Ramos (cell line): ENCODE measurements around the gene PACS2.

Source experiments
- in situ Hi-C: fragments of 300-500 bp; cut with MboI; formaldehyde crosslinking; loops from one replicate; pipeline ENCODE4 v1.14.3; 2022; ENCODE audit warnings: low sequenced_read_pairs; ENCODE audit not compliant: unreplicated experiment

Gene PACS2

DNA sequence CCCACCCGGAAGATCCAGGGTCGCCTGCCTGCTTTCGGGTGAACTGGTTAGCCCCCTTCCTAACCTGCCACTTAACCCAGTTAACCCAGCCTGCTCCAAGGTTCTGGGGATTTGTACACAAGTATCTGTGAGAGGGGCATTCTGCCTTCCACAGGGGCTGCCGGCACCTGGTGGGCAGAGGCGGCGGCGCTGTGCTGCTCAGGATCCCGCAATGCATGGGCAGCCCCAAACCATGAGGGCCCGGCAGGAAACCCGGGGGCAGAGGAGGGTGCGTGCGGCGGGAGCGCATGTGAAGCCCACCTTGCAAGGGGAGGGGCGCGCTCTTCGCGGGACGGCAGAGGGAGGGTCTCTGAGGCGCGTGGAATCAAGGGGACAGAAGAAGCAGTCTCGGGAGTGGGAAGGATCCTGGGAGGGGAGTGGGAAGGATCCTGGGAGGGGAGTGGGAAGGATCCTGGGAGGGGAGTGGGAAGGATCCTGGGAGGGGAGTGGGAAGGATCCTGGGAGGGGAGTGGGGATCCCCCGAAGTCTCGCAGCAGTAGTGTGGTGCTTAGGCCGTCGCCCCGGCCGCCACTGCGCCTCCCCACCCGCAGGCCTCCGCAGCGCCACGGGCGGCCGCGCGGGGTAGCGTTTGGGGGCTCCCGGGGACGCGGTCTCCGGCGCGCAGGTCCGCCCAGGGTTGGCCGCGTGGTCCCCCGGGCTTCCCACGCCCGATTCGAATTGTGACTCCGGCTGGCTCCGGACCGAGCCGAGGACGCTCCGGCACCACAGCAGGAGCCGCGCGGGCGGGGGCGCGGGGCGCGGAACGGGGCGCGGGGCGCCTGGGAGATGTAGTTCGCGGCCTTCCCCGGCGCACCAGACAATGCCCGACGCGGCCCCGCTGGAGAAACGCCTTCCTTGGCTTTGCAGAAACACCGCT lies 100.2 kb downstream of the PACS2 start:
- in situ Hi-C loops: no loop called here

DNA sequence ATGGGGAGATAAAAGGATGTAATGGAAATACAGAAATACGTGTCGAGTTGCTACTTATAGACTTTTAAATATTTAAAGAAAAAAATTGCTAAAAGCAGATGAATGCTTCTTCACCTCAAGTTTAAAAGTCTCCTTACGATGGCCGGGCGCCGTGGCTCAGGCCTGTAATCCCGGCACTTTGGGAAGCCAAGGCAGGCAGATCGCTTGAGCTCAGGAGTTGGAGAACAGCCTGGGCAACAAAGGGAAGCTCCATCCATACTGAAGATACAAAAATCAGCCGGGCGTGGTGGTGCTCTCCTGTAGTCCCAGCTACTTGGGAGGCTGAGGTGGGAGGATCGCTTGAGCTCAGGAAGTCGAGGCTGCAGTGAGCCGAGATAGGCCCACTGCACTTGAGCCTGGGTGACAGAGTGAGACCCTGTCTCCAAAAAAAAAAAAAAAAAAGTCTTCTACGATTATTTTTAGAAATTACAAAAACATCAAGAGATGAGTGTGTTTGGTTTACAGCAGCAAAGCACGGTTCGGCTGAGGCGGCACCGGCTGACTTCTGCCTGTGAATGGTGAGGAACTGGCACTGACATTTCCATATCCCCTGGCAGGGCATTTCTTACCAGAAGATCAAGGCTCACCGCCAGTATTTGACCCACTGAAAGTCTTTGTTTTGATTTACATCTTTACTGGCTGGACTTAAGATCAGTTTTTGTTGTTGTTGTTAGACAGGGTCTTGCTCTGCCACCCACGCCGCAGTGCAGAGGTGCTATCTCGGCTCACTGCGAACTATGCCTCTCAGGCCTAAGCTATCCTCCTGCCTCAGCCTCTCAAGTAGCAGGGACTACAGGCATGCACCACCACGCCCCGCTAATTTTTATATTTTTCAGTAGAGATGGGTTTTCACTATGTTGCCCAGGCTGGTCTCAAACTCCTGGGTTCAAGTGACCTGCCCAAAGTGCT lies 101.2 kb downstream of the PACS2 start:
- in situ Hi-C loops: no loop called here

DNA sequence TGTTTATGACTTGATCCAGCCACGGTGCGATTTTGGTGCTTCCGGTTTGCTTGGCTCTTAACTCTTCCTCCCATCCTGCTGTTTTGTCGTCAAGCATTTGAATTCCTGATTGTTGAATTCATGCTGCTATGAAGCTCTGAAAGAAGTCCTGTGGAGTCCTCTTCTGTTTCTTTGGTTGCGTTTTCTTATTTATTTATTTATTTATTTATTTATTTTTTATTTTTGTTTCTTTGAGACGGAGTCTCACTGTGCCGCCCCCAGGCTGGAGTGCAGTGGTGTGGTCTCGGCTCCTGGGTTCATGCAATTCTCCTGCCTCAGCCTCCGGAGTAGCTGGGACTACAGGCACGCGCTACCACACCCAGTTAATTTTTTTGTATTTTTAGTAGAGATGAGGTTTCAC lies 102.1 kb downstream of the PACS2 start:
- in situ Hi-C loops: no loop called here

DNA sequence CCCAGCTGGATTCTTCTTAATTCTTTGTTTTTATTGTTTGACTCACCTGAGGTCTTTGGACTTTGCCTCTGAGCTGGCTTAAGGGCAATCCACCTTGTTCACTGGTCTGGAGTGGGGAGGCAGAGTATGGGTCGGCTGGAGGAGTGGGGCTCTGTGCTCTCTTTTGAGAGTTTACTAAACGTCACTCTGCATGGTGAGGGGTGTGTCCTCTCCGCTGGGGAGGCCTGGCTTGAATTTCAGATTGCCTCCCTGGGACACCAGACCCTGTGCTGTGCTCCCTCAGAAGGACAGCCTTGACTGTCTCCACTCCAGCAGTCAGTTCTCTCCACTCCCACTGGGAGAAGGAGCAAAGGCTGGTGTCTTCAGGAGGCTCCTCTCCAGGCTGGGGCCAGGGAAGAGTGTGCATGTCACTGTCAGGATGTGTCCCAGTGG lies 103.2 kb downstream of the PACS2 start:
- in situ Hi-C loops: no loop called here

DNA sequence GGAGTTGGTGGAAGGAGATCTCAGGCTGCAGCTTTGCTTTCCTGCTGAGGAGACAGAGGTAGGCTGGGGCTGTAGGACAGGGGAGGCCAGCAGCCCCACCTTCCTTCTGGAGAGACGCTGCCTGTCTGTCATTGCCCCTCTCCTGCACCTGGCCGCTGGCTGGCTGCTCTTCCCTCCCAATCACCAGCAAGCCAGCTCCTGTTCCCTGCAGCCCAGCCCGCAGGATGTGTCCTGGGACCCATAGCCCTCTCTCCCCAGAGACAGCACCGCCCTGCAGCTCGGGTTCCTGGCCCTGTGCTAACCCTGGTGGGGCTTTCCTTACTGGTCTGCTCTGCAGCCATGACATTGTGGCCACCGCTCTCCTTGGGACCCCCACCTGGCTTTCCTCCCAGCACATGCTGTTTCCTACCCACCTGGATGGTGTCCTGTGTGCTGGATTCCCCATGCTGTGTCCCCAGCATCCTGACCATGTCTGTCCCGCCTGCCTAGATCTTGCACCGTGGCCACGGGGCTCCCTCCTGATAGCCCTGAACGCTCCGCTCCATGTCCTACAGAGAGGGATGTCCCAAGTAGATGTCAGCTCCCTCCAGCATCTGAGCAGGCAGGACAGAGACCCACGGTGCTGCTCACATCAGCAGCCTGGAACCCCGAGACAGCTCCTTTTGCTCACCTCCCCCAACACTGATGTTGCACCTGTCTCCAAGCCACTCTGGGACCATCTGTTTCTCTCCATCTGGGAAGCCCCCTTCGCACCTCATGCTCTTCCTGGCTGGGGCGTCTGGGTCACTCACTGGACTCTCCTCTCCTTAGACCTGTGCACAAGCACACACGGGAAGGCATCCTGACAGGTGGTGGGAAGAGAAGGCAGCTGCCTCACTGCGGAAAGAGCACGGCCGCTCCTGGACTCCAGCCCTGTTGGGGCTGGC lies 104.0 kb downstream of the PACS2 start:
- in situ Hi-C loops: no loop called here

DNA sequence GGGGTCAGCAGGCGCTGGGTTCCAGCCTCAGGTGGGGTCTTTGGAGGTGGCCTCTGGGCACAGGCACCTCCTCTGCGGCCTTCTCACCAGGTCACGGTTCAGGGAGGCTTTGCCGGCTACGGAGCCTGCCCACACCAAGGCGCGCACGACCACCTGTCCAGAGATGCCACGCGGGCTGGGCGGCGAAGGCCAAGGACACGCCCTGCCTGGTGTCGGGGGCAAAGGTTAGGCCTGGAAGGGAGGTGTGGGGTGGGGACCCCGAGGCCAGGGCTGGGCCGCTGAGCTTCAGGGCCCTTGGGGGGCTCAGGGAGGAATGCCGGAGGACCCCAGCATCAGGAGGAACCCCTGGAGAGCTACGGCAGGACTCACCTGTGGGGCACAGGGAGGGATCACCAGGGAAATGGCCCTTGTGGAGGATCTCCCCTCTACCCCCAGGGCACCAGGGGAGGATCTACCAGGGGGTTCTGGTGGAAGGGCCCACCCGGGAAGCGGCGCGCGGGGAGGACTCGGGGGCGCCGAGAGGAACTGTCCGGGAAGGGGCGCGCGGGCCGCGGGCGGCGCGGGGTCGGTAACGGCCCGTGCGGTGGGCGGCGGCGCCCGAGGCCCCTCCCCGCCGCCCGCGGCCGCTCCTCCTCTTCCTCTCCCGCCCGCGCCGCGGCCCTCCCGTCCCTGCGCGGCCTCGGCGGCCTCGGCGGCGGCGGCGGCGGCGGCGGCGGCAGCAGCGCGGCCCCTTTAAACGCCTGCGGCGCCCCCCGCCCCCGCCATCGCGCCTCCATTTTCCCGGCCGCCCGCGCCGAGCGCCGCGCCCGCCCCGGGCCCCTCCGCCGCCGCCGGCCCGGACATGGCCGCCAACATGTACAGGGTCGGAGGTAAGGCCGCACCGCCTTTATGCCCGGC lies 104.9 kb downstream of the PACS2 start, which contains the start of gene MTA1:
Gene MTA1 (plus strand): TSS at position 633 of the 897 bp plus-strand sequence. CDS start 209 bp downstream, at position 842.
- in situ Hi-C loops: no loop called here

DNA sequence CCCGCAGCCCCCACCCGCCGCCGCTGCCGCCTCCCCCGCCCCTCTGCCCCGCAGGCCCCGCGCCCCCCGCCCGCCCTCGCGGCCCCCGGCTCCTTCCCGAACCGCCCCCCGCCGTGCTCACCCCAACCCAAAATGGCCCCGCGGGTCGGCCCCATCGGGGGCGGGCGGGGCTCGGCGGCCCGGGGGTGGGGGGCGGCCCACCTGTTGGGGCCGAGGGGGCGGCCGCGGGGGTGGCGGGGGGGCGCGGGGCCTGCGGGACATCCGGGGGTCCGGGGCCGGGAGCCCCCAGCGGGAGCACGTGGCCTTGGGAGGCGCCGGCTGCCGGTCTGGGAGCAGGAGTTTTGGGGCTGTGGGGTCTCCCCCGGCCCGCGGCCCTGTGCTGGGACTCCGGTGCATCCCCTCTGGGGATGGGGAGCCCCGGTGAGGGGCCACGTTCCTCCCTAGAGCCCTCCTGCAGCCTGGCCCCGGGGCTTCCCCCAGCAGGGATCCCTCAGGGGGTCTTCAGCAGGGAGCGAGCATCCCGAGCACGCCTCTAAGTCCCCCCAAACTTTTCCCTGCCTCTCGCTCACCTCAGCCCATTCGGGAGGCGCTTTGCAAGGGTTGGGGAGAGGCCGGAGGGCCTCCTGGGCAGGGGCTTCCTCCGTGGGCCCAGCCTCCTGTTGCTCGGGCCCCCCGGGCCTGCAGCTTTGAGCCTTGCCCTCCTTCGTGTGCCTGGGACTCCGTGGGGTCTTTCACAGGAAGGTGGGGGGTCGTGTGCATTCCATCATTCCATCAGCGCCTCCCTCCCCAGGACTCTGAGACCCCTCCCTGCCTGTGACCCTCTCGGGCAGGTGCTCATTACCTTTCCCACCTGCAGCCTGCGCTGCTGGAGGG lies 105.8 kb downstream of the PACS2 start:
- in situ Hi-C loops: no loop called here

DNA sequence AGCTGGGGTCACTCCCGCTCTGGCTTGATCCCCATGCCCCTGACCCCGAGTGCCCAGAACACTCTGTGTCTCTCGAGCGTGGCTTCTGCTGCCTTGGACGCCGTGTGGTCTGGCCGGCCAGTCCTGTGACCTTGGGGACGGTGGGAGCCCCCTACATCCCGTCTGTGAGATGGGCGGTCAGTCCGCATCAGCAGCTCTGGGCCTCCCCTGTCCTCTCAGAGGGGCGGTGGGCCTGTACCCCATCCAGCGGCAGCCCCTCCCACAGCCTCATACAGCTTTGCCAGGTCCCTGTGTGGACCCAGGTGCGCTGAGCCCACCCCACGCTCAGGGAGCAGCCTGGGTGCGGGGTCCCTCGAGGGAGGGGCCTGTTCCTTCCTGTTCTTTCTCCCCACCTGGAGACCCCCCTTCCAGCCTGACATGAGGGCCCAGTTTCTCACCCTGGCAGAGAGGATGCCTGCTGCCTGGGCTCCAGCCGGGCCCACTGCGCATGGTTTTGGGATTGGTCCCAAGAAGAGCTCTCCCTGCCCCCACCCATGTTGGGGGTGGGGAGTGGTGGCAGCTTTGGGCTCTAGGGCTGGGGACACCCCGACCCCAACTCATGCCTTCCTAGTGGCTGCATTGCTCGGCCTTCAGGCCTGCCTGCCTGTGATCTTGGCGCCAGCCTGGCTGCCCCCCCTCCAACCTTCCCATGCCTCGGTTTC lies 106.6 kb downstream of the PACS2 start:
- in situ Hi-C loops: no loop called here

DNA sequence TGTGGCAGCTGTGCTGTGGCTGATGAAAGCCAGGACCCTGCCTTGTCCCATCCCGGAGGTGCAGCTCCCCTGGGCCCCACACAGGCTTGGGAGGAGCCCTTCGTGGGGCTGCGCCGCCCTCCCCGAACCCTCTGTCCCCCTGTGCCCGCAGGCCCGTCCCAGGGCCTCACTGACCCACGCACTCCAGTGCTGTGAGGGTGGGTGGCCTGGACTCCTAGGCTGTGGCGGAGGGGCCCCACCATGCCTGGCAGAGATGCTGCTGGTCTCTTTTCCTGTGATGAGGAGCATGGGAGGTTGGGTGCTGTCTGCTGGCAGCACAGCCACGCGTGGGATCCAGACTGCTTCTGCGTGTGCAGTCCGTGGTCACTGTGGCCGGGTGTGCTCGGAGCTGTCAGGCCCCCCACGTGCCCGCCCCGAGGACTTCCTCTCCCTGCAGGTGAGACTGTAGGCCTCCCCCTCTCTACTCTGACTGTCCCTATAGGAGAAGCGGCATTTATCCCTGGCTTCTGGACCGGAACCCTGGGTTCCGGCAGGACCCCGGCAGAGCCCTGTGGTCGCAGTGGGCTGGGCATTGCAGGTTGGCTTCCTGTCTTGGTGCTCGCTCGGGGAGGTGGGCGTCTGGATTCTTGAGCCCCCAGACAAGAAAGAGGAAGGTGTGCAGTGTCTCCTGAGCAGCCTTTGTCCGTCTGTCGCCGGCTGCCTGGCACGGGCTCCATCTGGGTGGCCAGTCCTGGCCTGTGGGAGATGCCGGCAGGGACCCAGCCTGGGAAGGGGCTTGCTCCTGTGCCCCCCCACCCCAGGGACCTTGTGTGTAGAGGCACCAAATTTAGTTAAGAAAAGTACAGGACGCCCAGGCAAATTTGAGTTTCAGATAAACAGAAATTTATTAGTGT lies 107.4 kb downstream of the PACS2 start:
- in situ Hi-C loops: no loop called here

DNA sequence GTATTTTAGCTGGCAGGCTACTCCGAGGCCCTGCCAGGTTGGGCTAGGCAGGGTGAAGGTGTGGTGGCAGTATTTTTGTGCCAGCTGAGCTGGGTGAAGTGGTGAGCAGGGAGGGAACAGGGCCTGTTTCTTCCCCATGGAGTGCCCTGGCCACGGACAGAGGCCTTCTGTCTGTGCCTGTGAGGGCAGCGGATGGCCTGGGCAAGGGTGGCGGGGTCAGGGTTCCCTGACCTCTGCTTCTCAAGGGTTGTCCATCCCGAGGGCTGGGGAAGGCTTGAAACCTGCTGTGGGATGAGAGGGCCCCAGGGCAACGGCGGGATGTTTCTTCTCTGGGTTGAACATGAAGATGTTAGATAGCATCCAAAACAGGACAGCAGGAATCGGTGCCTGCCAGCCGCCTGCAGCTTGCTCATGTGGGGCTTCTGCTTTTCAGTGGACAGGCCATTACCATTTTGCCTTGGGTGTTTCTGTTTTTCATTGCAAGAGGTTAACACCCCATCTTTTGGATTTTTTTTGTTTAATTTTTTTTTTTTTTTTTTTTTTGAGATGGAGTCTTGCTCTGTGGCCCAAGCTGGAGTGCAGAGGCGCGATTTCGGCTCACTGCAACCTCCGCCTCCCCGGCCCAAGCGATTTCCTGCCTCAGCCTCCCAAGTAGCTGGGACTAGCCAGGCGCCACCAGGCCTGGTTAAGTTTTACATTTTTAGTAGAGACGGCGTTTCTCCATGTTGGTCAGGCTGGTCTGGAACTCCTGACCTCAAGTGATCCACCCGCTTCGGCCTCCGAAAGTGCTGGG lies 108.3 kb downstream of the PACS2 start:
- in situ Hi-C loops: no loop called here

DNA sequence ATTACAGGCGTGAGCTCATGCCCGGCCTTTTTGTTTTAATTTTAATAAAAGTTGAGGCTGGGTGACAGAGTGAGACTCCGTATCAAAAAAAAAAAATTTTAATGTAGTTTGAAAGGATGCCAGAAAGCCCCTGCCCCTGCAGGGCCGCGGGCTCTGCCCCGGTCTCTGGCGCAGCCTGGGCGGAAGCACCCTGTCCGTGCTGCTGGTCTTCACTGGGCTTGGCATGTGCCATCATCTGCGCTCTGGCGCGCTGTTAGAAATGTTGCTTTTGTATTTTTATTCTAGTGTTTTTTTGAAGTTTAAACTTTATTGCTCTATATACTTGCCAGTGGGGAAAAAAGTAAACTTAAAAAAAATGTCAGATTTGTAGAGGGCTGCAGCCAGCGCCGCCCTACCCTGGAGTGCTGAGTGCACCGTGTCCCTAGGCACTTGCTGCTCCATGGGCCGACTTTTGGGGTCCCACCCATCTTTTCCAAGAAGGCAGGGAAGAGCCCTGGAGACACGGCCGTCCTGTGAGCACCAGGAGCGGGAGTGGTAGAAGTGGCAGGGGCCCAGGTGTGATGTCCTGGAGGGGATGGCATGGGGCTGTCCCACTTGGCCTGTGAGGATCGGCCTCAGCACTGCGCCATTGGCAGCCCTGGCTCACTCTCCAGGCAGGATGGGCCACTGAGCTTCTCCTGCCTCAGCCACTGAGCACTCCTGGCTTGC lies 109.1 kb downstream of the PACS2 start:
- in situ Hi-C loops: no loop called here

DNA sequence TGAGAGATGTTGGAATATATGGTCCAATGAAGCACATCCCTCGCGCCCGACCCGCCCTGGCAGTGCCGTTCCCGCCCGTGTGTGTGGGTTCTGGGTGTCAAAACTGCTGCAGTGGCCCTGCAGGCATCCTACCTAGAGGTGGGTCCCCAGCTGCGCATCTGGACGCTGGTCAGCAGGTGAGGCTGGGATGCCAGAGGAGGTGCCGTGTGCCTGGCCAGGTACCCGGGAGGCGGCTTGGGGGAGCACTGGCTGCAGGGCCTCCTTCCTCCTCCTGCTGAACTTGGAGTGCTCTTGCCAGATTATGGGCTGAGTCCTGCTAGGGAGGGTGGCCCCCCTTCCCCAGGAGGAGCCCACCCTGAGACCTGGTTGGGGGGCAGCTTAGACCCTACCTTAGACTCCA lies 110.3 kb downstream of the PACS2 start:
- in situ Hi-C loops: no loop called here

DNA sequence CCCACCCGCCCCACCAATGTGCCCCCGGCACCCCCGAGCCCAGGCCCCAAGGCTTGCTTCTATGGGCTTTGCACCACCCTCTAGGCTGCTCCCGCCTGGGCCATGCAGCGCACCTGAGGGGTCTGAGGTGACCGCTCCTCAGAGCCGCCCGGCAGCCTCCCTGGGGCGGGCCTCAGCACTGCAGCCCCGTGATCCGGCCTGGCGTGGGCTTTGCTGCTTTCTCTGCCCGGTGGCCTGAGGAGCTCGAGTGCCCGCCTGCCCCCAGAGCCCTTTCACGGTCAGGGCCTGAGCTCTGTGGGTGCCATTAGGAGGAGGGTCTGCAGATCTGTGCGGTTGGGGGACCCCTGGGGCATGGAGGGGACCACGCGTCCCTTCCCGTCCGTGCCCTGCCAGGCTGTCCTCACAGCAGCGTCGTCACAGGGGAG lies 111.3 kb downstream of the PACS2 start:
- in situ Hi-C loops: no loop called here

DNA sequence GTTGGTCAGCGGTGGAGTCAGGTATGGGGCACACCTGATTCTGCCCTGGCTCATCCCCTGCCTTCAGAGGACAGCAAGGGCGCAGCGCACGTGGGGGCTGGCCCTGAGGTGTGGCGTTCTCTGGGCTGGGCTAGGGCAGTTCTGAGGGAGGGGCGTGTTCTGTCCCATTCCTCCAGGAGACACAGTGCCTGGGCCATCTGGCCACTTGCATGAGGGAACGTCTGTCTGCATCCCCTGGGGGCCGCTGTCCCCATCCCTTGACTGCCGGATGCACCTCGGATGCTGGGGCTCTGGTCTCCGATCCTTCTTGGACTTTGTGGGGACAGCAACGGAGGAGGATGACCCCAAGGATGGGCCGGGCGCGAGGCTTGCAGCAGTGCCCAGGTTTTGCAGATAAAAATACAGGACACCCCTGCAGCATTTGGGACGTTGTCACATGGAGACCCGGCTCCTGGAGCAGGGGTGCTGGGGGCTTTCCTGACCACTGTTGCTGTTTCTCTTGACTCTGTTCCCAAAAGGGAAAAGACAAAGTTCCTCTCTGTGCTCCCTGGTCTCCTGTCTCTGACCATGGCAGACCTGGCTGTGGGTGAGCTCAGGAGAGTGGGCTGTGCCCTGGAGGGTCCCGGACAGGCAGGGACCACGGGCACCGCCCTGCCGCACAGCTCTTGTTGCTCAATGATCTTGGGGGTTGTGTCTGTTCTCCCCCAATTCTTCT lies 112.0 kb downstream of the PACS2 start:
- in situ Hi-C loops: no loop called here
